ENCODE measurements around the gene VWF. TPM values are rescaled to one million over a fixed set of nuclear protein-coding genes. Genes with fewer than 3 reads are reported as not detected.

The VWF gene
- total and polyA plus RNA-seq, 2 of the 4 experiments (the other 2 are of a cell fraction) = under 0.01 to 0.09 TPM

GRCh38 chr12:5915511-5915910 is 209.0 kb downstream of the VWF start:
- Histone ChIP-seq H3K56ac (ENCODE audit: extremely low read depth, insufficient read depth, low read length) (no peak overlapping the region), H3K14ac (replicated peaks; ENCODE audit: low read depth, low read length) (no peak overlapping the region), H2AK9ac (replicated peaks; ENCODE audit: low read depth, low read length, poor library complexity) (no peak overlapping the region), H3K23ac (ENCODE audit: low read depth, low read length) (no peak overlapping the region), H2AK5ac (ENCODE audit: low read depth, low read length) (no peak overlapping the region), H3K4ac (ENCODE audit: low read depth, low read length) (no peak overlapping the region), H3K4me1 (ENCODE audit: control insufficient read depth, insufficient read depth, low read length) (no peaks in the 10 kb centered on the region), H3K4me2 (ENCODE audit: low read depth, low read length) (no peak overlapping the region), H3K9me3 (ENCODE audit: control insufficient read depth, insufficient read depth, low read length) (no peaks in the 10 kb centered on the region), H2BK15ac (ENCODE audit: low read depth, low read length) (no peak overlapping the region), H3K9me1 (ENCODE audit: insufficient read depth, low read length) (no peaks in the 10 kb centered on the region), H4K5ac (ENCODE audit: low read depth, low read length) (no peak overlapping the region), H2BK20ac (ENCODE audit: low read depth, low read length) (no peak overlapping the region), H2BK120ac (ENCODE audit: low read depth, low read length) (no peak overlapping the region), H3K18ac (ENCODE audit: low read depth, low read length) (no peak overlapping the region), H3K27ac (ENCODE audit: insufficient read depth, low read length) (no peak overlapping the region), H3K4me3 (ENCODE audit: insufficient read depth, low read depth, low read length) (no peak overlapping the region), H4K8ac (ENCODE audit: low read depth in 2 of 2, low read length in 2 of 2) (no peak overlapping the region), H3K36me3 (ENCODE audit: control insufficient read depth, insufficient read depth, low read length) (no peaks in the 10 kb centered on the region), H3K9ac (ENCODE audit: low read depth, low read length) (no peak overlapping the region), H3K27me3 (ENCODE audit: control insufficient read depth, insufficient read depth, low read length) (peaks cover 22% of the 10 kb centered on the region), H3K79me1 (ENCODE audit: low read depth in 1 of 2, low read length in 2 of 2) (no peaks in the 10 kb centered on the region), H4K91ac (ENCODE audit: insufficient read depth, low read depth, low read length) (no peak overlapping the region), H4K20me1 (ENCODE audit: insufficient read depth, low read length) (no peaks in the 10 kb centered on the region), H2BK5ac (ENCODE audit: low read depth, low read length, poor library complexity, severe bottlenecking) (no peak overlapping the region), H2AFZ (replicated peaks; ENCODE audit: low read length, poor library complexity) (no peak overlapping the region)
- POLR2A ChIA-PET (ENCODE audit: unreplicated experiment) = no interaction called here
- TF ChIP-seq FOS (IDR thresholded peaks at IDR 0.05; ENCODE audit: low read depth, low read length) = no peak
- TF ChIP-seq USF2 (IDR thresholded peaks at IDR 0.05; ENCODE audit: low read depth, low read length) = no peak
- no TSS peak for BruUV-seq (replicated peaks)
- DNase-seq (no peak), ATAC-seq (ENCODE audit: low read depth) (no peak)
- dilution Hi-C loops (cut with HindIII; ENCODE audit: low sequenced_read_pairs, unreplicated experiment) = no loop called here
- CTCF ChIA-PET = no interaction called here
- WGBS, 2 experiments (ENCODE audit: extremely low coverage in 2 of 2, insufficient read length in 1 of 2) = 83% methylated on average over 1 of the region's 4 CpGs; no CpG with 5 or more reads in 1 of the 2 experiments
- intact Hi-C loops (cut with micrococcal nuclease) = no loop called here
- in situ Hi-C loops (cut with MboI; ENCODE audit: low sequenced_read_pairs) = no loop called here

Measured in IMR-90 (cell line).